ENCODE data around the gene OR9Q2.
"Not testable (repeated sequence)": the region's sequence is repeated elsewhere in the genome, so short reads cannot be mapped to it uniquely, and the experiment has no call there.

The OR9Q2 gene, protein sequence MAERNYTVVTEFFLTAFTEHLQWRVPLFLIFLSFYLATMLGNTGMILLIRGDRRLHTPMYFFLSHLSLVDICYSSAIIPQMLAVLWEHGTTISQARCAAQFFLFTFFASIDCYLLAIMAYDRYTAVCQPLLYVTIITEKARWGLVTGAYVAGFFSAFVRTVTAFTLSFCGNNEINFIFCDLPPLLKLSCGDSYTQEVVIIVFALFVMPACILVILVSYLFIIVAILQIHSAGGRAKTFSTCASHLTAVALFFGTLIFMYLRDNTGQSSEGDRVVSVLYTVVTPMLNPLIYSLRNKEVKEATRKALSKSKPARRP

GRCh38 chr11:58188770-58189169 is at the start of gene OR9Q2:
TSS of gene OR9Q2 (plus strand) at chr11:58189070. CDS start at chr11:58190491, 1,421 bp downstream.
- no peak for DNase-seq (ENCODE audit: low spot score)

DNA sequence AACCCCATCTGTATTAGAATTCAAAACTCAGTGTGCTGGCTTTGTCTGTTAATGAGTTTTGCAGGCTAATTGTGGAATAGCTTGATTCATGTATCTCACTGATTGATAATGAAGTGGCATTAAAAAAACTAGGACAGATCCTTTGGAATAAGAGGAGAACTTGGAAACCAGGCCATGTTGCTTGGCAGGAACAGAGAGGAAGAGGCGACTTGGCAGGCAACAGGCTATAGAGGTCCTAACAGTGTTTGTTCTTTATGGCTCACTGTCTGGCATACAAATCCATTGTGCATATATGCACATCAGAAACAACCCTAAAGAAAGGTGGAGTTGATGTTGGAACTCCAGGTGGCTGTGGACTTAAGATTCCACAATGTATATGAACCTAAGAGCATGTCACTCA is 46.1 kb upstream of the OR9Q2 start:
- no peak for DNase-seq (ENCODE audit: low spot score)

- no peak for DNase-seq (ENCODE audit: low spot score)
Observed at GRCh38 chr11:58152781-58153180, 36.1 kb upstream of the OR9Q2 start.

DNA sequence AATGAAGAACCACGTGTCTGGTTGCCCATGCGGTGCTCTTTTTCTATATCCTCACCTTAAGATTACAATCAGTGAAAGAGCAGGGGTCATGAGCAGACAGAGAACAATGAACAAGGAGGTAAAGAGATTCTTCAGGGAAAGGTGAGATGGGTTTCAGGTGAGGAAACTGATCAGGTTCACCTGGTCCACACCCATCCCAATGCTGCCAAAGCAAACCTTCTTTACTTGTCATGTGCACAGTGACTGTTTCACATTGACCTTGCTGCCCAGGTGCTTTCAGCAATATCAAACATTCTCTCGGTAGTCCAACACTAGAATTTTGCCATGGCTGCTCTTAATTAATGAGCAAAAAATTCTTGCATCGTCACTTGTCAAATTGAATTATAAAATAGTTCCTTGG is 24.5 kb upstream of the OR9Q2 start:
- no peak for DNase-seq (ENCODE audit: low spot score)

GRCh38 chr11:58164990-58165389 is 23.9 kb upstream of the OR9Q2 start:
- no peak for DNase-seq (ENCODE audit: low spot score)

- no peak for DNase-seq (ENCODE audit: low spot score)
Observed at GRCh38 chr11:58165504-58166106, 23.3 kb upstream of the OR9Q2 start.

- DNase-seq (ENCODE audit: low spot score): no peak
Observed at GRCh38 chr11:58177409-58178054, 11.3 kb upstream of the OR9Q2 start.

- DNase-seq (ENCODE audit: low spot score): no peak
Observed at GRCh38 chr11:58178444-58178843, 10.4 kb upstream of the OR9Q2 start.

- DNase-seq (ENCODE audit: low spot score): no peak
Observed at GRCh38 chr11:58179648-58180047, 9.2 kb upstream of the OR9Q2 start.

DNA sequence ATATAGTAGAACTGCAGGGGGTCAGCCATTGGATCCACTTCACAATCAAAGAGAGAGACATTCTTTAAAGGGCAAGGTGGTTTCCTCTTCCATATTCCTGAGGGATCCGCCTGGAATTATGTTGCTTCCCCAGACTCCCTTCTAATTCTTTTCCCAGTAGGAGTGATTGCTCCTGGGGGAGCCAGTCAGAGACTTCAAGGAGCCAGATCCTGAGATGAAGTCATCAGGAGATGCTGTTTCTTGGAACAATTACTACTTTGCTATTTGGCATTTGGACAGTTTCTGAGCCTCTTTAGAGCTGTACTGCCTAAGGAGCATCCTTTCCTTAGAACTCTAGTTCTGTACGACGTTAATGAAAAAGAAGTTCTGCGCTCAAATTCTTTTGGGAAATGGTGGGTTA is 1.9 kb upstream of the OR9Q2 start:
- no peak for DNase-seq (ENCODE audit: low spot score)

DNA sequence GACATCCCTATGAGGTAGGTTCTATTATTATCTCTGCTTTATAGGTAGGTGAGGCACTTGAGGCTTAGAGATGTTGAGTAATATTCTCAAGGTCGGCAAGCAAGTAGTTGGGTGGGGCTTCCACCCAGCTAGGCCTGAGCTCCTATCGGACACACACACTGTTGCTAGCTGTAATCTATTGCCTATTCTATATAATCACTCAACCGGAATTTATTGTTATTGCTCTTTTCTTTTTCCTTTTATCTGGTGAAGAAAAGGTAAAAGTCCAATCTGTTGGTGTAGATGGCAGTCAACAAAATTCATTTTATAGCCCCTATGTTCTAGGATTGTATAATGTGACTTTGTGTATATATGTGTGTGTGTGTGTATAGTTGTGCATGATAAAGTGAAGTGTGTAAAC is 3.4 kb downstream of the OR9Q2 start:
- DNase-seq (ENCODE audit: low spot score): no peak

DNA sequence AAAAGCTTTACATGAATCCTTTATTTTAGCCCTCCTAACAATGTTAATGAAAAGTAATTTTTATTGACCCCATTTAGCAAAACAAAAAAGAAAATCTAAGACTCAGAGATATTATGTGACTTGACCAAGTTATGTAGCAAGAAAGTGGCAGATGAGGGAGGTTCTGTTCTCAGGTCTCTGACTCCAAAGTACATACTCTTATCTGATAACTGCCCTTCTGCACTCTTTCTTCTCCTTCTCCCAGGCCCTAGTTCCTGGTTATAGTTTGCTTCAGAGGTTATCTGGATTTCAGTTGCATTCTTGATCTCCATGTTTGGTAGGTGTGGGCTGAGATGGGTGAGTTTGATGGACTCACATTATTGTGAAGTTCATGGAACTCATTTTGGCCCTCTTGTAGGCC is 4.5 kb downstream of the OR9Q2 start:
- DNase-seq (ENCODE audit: low spot score): no peak

DNA sequence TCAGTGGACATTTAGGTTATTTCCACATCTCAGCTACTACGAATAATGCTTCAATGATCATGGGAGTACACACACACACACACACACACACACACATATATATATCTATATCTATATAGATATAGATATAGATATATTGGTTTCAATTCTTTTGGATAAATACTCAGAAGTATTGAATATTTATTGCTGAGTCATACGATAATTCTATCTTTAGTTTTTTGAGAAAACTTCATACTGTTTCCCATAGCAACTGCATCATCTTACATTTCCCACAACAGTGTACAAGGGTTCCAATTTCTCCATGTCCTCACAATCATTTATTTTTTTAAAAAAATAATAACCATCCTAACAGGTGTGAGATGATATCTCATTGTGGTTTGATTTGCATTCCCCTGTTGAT is 7.1 kb downstream of the OR9Q2 start:
- DNase-seq (ENCODE audit: low spot score): no peak

DNA sequence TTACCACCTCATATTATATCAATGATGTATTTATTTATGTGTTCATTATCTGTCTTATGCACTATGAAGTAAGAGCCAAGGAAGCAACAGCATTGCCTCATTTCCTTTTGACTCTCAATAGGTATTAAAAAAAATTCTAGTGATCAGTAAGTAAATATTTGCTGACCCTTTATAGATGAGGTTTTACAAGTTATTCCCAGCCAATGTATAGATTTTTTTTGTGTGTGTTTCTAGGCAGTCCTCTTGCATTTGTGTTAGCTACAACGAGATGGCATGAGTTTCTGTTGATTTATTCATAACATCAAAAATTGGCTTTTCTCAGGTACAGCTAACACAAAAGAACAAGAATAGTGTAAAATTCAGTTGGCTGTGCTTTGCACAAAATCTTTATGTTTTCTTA is 10.4 kb downstream of the OR9Q2 start:
- DNase-seq (ENCODE audit: low spot score): no peak

GRCh38 chr11:58204042-58204441 is 15.2 kb downstream of the OR9Q2 start, which contains the start of gene OR1S2:
TSS of gene OR1S2 (minus strand) at chr11:58204142. CDS start at chr11:58204142, 0 bp downstream.
- DNase-seq (ENCODE audit: low spot score): no peak

DNA sequence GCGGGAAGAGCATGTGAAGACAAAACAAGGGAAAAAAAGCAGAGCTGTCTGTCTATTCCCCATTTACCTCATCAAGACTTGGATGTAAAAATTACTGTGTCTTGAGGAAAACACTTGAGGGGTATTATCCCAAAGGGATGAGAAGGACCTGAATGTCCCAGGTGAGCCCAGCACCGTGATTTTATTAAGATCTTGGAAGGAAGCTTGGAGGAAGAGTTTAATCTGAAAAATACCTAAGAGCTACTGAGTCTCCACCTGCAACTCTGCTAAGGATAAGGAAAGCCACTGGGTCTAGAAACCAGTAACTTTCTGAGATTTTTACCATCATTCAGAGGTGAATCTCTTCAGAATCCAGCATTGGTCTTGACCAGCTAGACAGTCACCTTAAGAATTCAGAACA is 23.6 kb downstream of the OR9Q2 start, which contains the start of gene OR1S1:
TSS of gene OR1S1 (plus strand) at position 301 of the 400 bp plus-strand sequence.
- DNase-seq (ENCODE audit: low spot score): not testable (repeated sequence)

DNA sequence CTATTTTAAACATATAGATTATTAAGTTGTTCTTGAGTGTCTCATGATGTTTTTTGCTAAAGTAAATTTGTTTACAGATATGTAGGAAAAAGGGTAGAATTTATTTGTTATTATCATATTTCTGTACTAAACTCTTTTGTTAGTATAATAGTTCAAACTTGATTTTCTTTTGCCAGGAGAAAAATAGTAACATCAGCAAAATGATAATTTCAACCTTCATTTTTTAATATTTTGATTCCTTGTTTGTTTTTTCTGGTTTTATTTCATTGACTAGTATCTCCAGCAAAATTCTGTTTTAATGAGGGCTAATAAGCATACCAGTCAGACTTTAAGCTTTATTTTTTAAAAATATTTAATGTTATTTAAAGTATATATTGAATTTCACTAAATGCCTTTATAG is 27.6 kb downstream of the OR9Q2 start:
- DNase-seq (ENCODE audit: low spot score): no peak

GRCh38 chr11:58222721-58223120 is 33.9 kb downstream of the OR9Q2 start:
- no peak for DNase-seq (ENCODE audit: low spot score)

GRCh38 chr11:58227956-58228615 is 39.2 kb downstream of the OR9Q2 start:
- DNase-seq (ENCODE audit: low spot score): no peak
